Measurements from ENCODE around the gene FBXO31. TPM values are rescaled to one million over a fixed set of nuclear protein-coding genes. Genes with fewer than 3 reads are reported as not detected.

FBXO31 gene
- total RNA-seq, 2 experiments from 2014 or later = 36.6 TPM

DNA sequence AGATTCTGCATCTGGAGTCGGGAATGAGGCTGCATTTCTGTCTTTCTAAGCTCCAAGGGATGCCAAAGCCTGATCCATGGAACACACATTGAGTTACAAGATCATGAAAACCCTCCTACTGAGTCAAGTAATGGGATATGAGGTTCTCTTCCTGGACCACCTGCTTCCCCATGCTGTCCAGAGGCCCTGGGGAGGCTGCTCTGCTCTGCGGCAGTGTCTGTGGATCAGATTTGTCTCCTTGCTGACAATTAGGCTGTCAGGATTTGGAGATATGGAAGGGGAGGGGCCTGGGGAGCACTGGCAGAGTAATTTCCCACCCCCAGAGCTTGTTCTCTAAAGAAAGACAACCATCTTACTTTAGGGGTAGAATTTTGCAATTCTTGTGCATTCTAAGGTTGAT is 99.4 kb downstream of the FBXO31 start:
- POLR2A ChIA-PET = no interaction called here
- Mint-ChIP-seq H3K4me1 (no peaks in the 10 kb centered on the region), H3K9me3 (peaks cover 5% of the 10 kb centered on the region), H3K27ac (no peak overlapping the region), H3K27me3 (no peaks in the 10 kb centered on the region), H3K36me3 (peaks cover 5% of the 10 kb centered on the region), H3K4me3 (no peak overlapping the region)
- ATAC-seq (ENCODE audit: low read depth) = no peak
- no peak for DNase-seq

- ATAC-seq (ENCODE audit: low read depth) = no peak
Measured at GRCh38 chr16:87279094-87279658, 104.4 kb downstream of the FBXO31 start.

DNA sequence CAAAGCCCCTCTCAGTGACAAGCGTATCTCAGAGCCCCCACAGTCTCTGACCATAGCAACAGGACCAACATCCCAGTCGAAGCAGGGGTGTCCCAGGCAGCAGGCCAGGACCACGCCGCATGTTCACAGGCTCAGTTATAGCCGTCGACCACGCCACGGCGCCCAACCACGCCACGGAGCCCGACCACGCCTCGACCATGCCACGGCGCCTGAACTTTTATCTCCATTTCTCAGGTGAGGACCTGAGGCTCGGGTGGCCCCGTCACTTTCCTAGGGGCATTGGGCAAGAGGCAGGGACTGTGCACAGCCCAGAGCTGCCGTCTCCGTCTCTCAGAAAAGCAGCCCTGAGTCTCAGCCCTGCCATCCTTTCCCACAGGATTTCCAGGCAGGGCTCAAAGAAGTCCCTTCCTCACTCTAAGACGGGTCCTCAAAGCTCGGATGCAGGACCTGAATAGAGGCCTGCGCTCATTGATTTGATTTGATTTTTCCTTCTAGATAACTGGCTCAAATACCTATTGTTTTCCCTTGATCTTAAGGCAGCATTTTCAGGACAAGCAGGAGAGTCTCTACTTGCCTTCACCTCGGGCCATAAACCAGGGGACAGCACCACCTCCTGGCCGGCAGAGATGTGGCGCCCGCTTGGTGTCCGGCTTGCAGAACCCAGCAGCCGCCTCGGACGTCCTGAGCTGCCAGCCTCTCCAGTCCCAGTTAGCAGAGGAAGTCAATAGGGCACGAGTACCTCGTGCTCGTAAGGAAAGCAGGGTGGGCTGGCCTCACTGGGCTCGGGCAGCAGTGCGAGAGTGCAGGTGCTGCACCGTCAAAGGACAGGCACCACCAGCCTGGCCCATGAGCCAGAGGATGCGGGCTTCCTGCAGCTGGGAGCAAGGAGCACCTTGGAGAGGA is 105.1 kb downstream of the FBXO31 start:
- Mint-ChIP-seq H3K36me3 (no peaks in the 10 kb centered on the region), H3K27ac (no peak overlapping the region), H3K9me3 (no peaks in the 10 kb centered on the region), H3K4me3 (no peak overlapping the region), H3K27me3 (peaks cover 8% of the 10 kb centered on the region), H3K4me1 (peaks cover 8% of the 10 kb centered on the region)
- DNase-seq (peak; percentile 67), ATAC-seq (ENCODE audit: low read depth) (peak; percentile 63)
- POLR2A ChIA-PET = no interaction called here

More at GRCh38 chr16:87279094-87279658, 104.4 kb downstream of the FBXO31 start:
- no peak overlapping the region for H3K27ac Mint-ChIP-seq
- peaks cover 8% of the 10 kb centered on the region for H3K27me3 Mint-ChIP-seq
- peaks cover 8% of the 10 kb centered on the region for H3K4me1 Mint-ChIP-seq
- H3K4me3 Mint-ChIP-seq = no peak overlapping the region
- DNase-seq = no peak
- no peaks in the 10 kb centered on the region for H3K36me3 Mint-ChIP-seq
- POLR2A ChIA-PET = no interaction called here
- H3K9me3 Mint-ChIP-seq = no peaks in the 10 kb centered on the region

Other genes starting within 250 kb of the FBXO31 start
- 1 to 10 TPM; 4.9 to 8.0 TPM for gene C16orf95, start 66.4 kb downstream of the FBXO31 start, total RNA-seq
- 10 to 100 TPM; 55.6 to 57.4 TPM for gene MAP1LC3B, start 8.6 kb upstream of the FBXO31 start, total RNA-seq
- 1 to 10 TPM; 6.6 to 7.7 TPM for gene ZCCHC14, start 109.2 kb upstream of the FBXO31 start, total RNA-seq
- gene JPH3, start 218.7 kb upstream of the FBXO31 start, total RNA-seq = not detected

Data from activated naive CD8-positive, alpha-beta T cell treated with anti-CD3 and anti-CD28 coated beads, Interleukin-2, amount 10 ng/mL, durations not matched to agents 7 days and 5 days (primary cell).